ENCODE data around the gene PABPC4L. TPM values are rescaled to one million over a fixed set of nuclear protein-coding genes. Genes with fewer than 3 reads are reported as not detected.

The PABPC4L gene
- total RNA-seq, 1 experiment from 2014 or later = not detected

GRCh38 chr4:134189949-134190348 is 11.6 kb downstream of the PABPC4L start:
- intact Hi-C loops (cut with micrococcal nuclease; ENCODE audit: unreplicated experiment) (no loop called here), in situ Hi-C loops (cut with HindIII; ENCODE audit: low pct_unique_long_range_greater_than_20kb, low sequenced_read_pairs) (no loop called here)
- no peaks in the 10 kb centered on the region for H3K27me3 ChIP-seq (ENCODE audit: control insufficient read depth, insufficient read depth, low read length)
- H3K27ac ChIP-seq (ENCODE audit: low read length) = no peak overlapping the region
- no peak overlapping the region for H3K4me3 ChIP-seq (ENCODE audit: low read depth in 2 of 2, low read length in 2 of 2)
- H3K9me3 ChIP-seq (ENCODE audit: control insufficient read depth, insufficient read depth, low read depth, low read length) = no peaks in the 10 kb centered on the region
- H3K36me3 ChIP-seq (ENCODE audit: control insufficient read depth, insufficient read depth, low read length) = no peaks in the 10 kb centered on the region
- ChIA-PET POLR2A (no interaction called here), CTCF (no interaction called here)
- no peak for ATAC-seq
- no TSS peak for BruUV-seq (replicated peaks)
- TF ChIP-seq, protein P1, sequence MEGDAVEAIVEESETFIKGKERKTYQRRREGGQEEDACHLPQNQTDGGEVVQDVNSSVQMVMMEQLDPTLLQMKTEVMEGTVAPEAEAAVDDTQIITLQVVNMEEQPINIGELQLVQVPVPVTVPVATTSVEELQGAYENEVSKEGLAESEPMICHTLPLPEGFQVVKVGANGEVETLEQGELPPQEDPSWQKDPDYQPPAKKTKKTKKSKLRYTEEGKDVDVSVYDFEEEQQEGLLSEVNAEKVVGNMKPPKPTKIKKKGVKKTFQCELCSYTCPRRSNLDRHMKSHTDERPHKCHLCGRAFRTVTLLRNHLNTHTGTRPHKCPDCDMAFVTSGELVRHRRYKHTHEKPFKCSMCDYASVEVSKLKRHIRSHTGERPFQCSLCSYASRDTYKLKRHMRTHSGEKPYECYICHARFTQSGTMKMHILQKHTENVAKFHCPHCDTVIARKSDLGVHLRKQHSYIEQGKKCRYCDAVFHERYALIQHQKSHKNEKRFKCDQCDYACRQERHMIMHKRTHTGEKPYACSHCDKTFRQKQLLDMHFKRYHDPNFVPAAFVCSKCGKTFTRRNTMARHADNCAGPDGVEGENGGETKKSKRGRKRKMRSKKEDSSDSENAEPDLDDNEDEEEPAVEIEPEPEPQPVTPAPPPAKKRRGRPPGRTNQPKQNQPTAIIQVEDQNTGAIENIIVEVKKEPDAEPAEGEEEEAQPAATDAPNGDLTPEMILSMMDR (IDR thresholded peaks at IDR 0.05) = no peak
- TF ChIP-seq REST (IDR thresholded peaks at IDR 0.05; ENCODE audit: insufficient read depth in 1 of 2, low read depth in 2 of 2, low read length in 1 of 2) (no peak), SIN3A (IDR thresholded peaks at IDR 0.05; ENCODE audit: borderline replicate concordance, insufficient read depth, low read depth, low read length) (no peak), TCF7L2 (IDR thresholded peaks at IDR 0.05; ENCODE audit: low read depth, low read length) (no peak), POLR2AphosphoS5 (IDR thresholded peaks at IDR 0.05; ENCODE audit: low read depth, low read length) (no peak)
- no peak for DNase-seq (ENCODE audit: low read depth, low spot score)
- H3K4me1 ChIP-seq (ENCODE audit: control insufficient read depth, insufficient read depth, low read length) = no peaks in the 10 kb centered on the region

DNA sequence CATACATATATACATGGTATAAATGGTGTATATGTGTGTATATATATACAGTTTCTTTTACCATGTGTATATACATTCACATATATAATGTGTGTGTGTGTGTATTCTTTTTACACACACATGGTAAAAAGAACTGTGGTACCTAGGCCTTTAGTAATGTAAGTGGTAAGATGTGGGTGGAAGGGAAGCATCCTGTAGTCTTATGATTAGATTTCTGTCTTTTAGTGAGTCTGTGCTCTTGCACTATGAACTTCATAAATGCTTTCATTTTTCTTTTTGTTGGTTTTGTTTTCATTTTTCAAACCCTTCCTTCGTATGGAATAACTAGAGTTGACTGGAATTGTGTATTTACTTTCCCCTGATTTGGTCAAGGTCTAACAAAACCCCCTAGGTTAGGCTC is 12.1 kb downstream of the PABPC4L start:
- H3K36me3 ChIP-seq (ENCODE audit: control insufficient read depth, insufficient read depth, low read length) = no peaks in the 10 kb centered on the region
- intact Hi-C loops (cut with micrococcal nuclease; ENCODE audit: unreplicated experiment) = no loop called here
- H3K4me3 ChIP-seq (ENCODE audit: low read depth in 2 of 2, low read length in 2 of 2) = no peak overlapping the region
- in situ Hi-C loops (cut with HindIII; ENCODE audit: low pct_unique_long_range_greater_than_20kb, low sequenced_read_pairs) = no loop called here
- no peaks in the 10 kb centered on the region for H3K27me3 ChIP-seq (ENCODE audit: control insufficient read depth, insufficient read depth, low read length)
- H3K9me3 ChIP-seq (ENCODE audit: control insufficient read depth, insufficient read depth, low read depth, low read length) = no peaks in the 10 kb centered on the region
- H3K4me1 ChIP-seq (ENCODE audit: control insufficient read depth, insufficient read depth, low read length) = no peaks in the 10 kb centered on the region
- ChIA-PET CTCF (no interaction called here), POLR2A (no interaction called here)
- no TSS peak for BruUV-seq (replicated peaks)
- no peak overlapping the region for H3K27ac ChIP-seq (ENCODE audit: low read length)
- TF ChIP-seq TCF7L2 (IDR thresholded peaks at IDR 0.05; ENCODE audit: low read depth, low read length) (no peak), REST (IDR thresholded peaks at IDR 0.05; ENCODE audit: insufficient read depth in 1 of 2, low read depth in 2 of 2, low read length in 1 of 2) (no peak), SIN3A (IDR thresholded peaks at IDR 0.05; ENCODE audit: borderline replicate concordance, insufficient read depth, low read depth, low read length) (no peak), POLR2AphosphoS5 (IDR thresholded peaks at IDR 0.05; ENCODE audit: low read depth, low read length) (no peak)
- TF ChIP-seq, protein P1 (IDR thresholded peaks at IDR 0.05) = no peak
- DNase-seq (ENCODE audit: low read depth, low spot score) (no peak), ATAC-seq (no peak)
